ENCODE results near the gene RCHY1.

Gene RCHY1

DNA sequence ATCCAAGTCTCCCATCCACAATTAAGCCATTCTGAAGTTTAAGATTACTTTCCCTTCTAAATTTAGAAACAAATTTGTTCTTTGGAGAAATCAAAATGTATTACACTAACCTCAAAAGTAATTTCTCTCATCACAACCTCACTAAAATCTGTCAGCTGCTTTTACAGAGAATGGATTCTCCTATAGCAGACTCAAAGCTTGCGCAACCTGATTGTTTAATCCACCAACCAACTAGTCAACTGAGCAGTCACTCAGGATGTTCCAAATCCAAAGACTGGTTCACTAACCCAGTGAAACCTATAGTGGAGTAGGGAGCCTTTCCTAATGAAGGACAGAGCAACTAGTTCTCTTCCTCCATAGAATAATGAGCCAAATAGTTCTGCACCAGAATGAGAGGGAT lies 44.3 kb downstream of the RCHY1 start:
- H3K36me3 ChIP-seq, result no peaks in the 10 kb centered on the region
- no peak overlapping the region for H3K27ac ChIP-seq
- no peak for TF ChIP-seq CTCF (IDR thresholded peaks at IDR 0.05; ENCODE audit: low read depth, low read length)
- H3K27me3 ChIP-seq (ENCODE audit: insufficient read depth, low read depth, severe bottlenecking), result no peaks in the 10 kb centered on the region
- H3K9me3 ChIP-seq (ENCODE audit: severe bottlenecking), result no peaks in the 10 kb centered on the region
- no peak overlapping the region for H3K4me3 ChIP-seq (ENCODE audit: low read depth, low read length)
- no peak for DNase-seq

GRCh38 chr4:75457365-75457764 lies 56.8 kb downstream of the RCHY1 start:
- Histone ChIP-seq H3K27me3 (ENCODE audit: insufficient read depth, low read depth, severe bottlenecking) (no peaks in the 10 kb centered on the region), H3K27ac (no peak overlapping the region), H3K36me3 (no peaks in the 10 kb centered on the region), H3K9me3 (ENCODE audit: severe bottlenecking) (no peaks in the 10 kb centered on the region), H3K4me3 (ENCODE audit: low read depth, low read length) (no peak overlapping the region)
- no peak for TF ChIP-seq CTCF (IDR thresholded peaks at IDR 0.05; ENCODE audit: low read depth, low read length)
- no peak for DNase-seq

DNA sequence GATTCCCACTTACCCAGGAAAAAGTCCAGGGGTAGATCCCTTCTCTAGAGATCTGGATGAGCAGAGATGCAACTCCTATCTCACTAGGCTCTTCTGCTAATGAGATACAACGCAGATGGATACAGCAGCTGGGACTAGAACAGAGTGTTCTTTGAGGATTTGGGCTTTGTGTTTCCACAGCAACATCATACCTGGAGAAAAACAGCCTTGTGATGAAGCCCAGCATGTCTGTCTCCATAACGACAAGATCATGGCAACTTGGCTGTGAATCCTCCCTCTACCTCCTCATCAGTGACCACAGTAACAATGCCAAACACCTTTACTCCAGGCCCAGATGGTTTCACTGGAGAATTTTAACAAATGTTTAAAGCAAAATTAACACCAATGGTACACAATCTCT lies 80.1 kb downstream of the RCHY1 start:
- Histone ChIP-seq H3K27me3 (ENCODE audit: insufficient read depth, low read depth, severe bottlenecking) (peaks cover 8% of the 10 kb centered on the region), H3K9me3 (ENCODE audit: severe bottlenecking) (no peaks in the 10 kb centered on the region)
- DNase-seq, result no peak

GRCh38 chr4:75432683-75433082 lies 81.5 kb downstream of the RCHY1 start:
- peak; percentile 61 for TF ChIP-seq CTCF (IDR thresholded peaks at IDR 0.05; ENCODE audit: low read depth, low read length)
- Histone ChIP-seq H3K9me3 (ENCODE audit: severe bottlenecking) (no peaks in the 10 kb centered on the region), H3K4me3 (ENCODE audit: low read depth, low read length) (no peak overlapping the region), H3K27me3 (ENCODE audit: insufficient read depth, low read depth, severe bottlenecking) (peaks cover 8% of the 10 kb centered on the region), H3K36me3 (no peaks in the 10 kb centered on the region), H3K27ac (no peak overlapping the region)
- DNase-seq, result peak; percentile 21

More for the DNA sequence above, 80.1 kb downstream of the RCHY1 start:
- TF ChIP-seq CTCF (IDR thresholded peaks at IDR 0.05; ENCODE audit: low read depth, low read length), result no peak
- Histone ChIP-seq H3K36me3 (no peaks in the 10 kb centered on the region), H3K4me3 (ENCODE audit: low read depth, low read length) (no peak overlapping the region), H3K27ac (no peak overlapping the region)

- no peak for TF ChIP-seq CTCF (IDR thresholded peaks at IDR 0.05; ENCODE audit: low read depth, low read length)
- no peak overlapping the region for H3K4me3 ChIP-seq (ENCODE audit: low read depth, low read length)
- H3K36me3 ChIP-seq, result no peaks in the 10 kb centered on the region
- H3K27ac ChIP-seq, result no peak overlapping the region
- no peaks in the 10 kb centered on the region for H3K9me3 ChIP-seq (ENCODE audit: severe bottlenecking)
- peaks cover 5% of the 10 kb centered on the region for H3K27me3 ChIP-seq (ENCODE audit: insufficient read depth, low read depth, severe bottlenecking)
- DNase-seq, result no peak
Observed at GRCh38 chr4:75429208-75429607, 85.0 kb downstream of the RCHY1 start.
